ENCODE measurements around the gene PTPN18.

The PTPN18 gene

GRCh38 chr2:130366720-130367119 lies 10.9 kb downstream of the PTPN18 start:
- no peak for DNase-seq (ENCODE audit: low spot score)

- no peak for DNase-seq (ENCODE audit: low spot score)
Measured at GRCh38 chr2:130368786-130369185, 12.9 kb downstream of the PTPN18 start.

- no peak for DNase-seq (ENCODE audit: low spot score)
Measured at GRCh38 chr2:130369311-130369964, 13.6 kb downstream of the PTPN18 start.

DNA sequence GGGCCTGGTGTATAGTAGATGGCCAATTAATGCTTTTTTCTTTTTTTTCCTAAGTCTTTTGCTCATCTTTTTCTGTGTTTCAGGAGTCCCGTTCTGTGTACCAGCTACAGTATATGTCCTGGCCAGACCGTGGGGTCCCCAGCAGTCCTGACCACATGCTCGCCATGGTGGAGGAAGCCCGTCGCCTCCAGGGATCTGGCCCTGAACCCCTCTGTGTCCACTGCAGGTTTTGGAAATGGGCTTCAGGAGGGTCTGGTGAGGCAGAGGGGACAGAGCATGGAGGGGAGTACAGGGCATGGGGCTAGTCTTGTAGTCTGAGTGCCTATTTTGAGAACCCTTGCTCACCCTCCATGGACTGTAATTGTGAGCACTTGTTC lies 14.1 kb downstream of the PTPN18 start:
- no peak for DNase-seq (ENCODE audit: low spot score)

DNA sequence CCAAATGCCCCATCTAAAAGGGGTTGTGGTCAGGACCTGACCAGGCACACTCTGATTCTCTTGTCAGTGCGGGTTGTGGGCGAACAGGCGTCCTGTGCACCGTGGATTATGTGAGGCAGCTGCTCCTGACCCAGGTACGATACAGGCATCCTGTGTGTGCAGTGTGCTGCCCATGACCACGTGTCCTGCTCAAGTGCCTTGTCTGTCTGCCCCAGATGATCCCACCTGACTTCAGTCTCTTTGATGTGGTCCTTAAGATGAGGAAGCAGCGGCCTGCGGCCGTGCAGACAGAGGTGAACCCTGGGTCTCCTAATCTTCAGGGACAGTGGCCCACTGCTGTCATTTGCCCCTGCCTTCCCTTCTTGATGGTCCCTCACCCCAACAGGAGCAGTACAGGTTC lies 14.6 kb downstream of the PTPN18 start:
- DNase-seq (ENCODE audit: low spot score), result peak; percentile 80

- peak; percentile 56 for DNase-seq (ENCODE audit: low spot score)
Measured at GRCh38 chr2:130371723-130372054, 15.8 kb downstream of the PTPN18 start.

GRCh38 chr2:130372055-130372832 lies 16.4 kb downstream of the PTPN18 start:
- peak; percentile 77 for DNase-seq (ENCODE audit: low spot score)

DNA sequence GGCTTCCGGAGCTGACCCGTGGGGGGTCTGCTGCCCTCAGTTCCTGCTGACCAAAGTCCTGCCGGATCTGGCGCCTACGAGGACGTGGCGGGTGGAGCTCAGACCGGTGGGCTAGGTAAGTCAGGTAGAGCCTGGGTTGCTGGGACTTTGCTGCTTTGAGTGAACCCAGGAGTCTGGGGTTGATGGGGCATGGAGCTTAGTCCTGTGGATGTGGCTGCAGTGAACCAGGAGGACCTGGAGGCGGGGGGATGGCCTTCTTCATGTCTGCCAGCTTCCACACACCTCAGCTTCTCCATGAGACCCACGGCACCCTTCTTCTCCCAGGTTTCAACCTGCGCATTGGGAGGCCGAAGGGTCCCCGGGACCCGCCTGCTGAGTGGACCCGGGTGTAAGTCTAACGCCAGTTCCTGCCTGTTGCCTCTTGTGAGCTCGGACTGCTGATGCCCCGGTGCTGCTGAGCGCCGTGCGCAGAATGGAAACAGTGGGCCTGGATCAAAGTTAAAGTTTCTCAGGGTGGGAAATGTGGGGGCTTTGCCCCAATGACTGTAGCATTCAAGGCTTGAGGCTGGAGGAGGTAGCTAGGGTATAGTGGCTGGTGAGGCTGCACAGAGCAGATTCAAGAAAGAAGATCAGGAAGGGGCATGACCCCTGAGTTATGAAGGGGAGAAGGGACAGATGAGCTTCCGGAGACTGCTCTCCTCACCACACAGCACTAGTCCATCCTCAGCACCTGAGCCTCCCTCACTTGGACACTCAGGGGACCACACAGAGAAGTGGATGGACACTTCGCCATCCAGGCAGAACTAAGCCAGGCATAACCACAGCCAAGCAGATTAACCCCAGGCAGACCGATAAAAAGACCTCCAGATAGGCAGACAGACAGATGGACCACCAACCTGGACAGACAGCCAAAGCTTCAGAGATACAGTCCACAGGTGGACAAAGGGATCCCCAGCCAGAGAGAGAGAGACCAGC lies 17.3 kb downstream of the PTPN18 start:
- DNase-seq (ENCODE audit: low spot score), result no peak

GRCh38 chr2:130373808-130374365 lies 18.0 kb downstream of the PTPN18 start:
- no peak for DNase-seq (ENCODE audit: low spot score)

GRCh38 chr2:130374587-130375290 lies 18.9 kb downstream of the PTPN18 start:
- DNase-seq (ENCODE audit: low spot score), result no peak

- DNase-seq (ENCODE audit: low spot score), result no peak
Measured at GRCh38 chr2:130375291-130376266, 19.7 kb downstream of the PTPN18 start.

DNA sequence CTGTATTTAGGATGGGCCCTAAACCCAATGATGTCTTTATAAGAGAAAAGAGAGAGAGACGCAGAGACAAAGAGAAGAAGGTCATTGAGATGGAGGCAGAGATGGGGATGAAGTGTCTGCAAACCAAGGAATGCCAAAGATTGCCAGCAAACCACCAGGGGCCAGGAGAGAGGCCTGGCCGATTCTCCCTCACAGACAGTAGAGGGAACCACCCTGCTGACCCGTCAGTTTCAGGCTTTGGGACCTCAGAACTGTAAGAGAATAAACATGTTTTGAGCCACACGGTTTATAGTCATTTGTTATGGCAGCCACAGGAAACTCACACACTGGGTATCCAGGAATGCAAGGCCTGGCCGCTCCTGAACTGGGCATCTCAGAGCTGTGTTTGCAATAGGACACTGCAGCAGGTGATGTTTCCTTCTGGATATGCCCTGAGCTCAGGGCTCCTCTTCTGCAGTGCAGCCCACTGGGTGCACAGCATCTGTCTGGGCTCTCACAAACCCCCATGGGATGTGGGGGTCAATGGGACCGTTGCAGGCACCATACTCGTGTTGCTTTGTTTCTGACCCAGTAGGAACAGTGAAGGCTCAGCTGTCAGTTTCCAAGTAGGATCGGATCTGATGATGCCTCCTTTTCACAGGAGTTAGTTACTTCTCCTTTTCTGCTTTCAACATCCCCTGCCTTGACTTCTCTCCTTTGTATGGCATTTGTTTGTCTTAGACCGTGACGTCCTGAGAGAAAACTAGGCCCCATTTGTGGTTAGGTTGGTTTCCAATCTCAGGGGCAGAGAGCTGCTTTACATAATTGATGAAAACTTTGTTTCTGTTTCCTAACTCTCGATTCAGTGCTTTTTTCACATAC lies 20.8 kb downstream of the PTPN18 start:
- DNase-seq (ENCODE audit: low spot score), result no peak

DNA sequence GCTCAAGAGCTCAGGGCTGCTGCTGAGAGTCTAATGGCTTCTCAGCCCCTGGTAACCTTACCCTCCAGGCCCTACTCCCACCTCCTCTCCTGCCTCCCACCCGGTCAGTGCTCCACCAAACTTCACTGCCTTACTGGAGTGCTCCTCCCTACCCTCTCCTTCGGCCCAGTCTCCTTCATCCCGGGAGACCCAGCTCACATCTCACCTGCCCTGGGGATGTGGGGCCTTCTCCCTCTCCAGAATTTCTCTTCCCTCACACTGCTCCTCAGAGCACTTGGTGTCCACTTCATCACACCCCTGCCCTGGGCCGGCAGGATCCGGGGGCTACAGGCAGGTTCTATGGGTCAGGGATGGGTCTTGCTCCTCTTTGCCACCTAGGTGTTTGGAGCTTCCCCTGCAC lies 21.6 kb downstream of the PTPN18 start:
- no peak for DNase-seq (ENCODE audit: low spot score)

DNA sequence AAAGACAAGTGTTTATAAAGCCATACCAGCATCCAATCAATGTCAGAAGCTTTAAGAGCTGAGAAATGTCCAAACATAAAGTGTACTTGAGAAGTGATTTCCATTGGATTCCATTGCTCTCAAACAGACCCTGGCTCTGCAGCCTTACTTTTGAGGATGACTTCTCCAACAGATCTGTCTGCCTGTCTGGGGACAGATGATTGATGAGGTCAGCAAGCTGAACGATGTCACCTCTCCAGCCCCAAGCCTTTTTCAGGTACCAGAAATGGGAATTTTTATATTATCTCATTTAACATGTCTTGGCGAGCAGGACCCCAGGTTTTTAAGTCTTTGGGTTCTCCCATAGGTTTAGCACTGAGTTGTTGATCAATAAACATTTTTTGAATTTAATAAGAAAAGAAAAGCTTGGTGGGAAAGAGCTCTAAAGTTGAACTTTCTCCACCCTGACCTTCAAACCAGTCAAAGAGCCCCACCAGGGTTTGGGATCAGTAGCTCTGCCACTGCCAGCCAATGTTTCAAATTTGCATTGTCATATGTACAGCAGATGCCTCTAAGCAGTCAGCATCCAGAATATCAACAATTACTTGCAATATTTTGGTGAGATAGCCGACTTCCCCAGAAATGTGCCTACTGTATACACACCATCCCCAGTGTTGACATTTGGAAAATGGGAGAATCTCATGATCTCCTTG lies 22.5 kb downstream of the PTPN18 start:
- no peak for DNase-seq (ENCODE audit: low spot score)

- no peak for DNase-seq (ENCODE audit: low spot score)
Measured at GRCh38 chr2:130378898-130379214, 23.0 kb downstream of the PTPN18 start.

DNA sequence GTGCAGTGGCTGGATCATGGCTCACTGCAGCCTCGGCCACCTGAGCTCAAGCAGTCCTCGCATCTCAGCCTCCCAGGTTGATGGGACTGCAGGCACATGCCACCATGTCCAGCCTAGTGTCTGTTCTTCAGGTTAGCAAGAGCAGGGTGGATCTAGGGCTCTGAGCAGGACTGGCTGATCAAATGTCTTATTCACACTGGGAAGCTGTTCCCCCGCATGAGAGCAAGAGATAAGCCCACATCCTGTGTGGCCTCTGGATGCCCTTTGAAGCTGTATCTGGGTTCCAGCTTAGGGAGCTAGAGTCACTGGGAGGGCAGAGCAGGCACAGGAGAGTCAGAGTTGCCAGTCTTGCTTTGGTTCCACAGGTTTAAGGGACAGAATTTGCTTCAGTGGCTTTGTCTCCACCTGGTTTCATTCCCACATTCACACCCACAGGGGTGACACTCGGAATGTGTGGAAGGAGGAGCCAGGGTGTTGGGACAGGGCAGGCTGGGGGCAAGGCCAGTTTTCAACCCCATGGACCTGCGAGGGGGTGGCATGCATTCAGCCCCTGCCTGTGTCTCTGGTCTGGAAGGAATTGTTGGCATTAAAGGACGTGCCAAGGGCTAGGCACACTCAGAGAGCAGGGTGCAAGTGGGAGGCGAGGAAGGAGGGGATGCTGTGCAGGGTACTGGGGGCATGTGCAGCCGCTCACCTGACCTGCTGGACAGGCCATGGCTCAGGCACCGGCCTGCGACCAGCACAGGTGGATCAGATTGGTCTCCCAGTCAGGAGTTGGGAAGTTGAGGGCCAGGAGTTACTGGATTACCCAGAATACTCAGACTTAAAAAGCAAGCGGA lies 24.5 kb downstream of the PTPN18 start:
- DNase-seq (ENCODE audit: low spot score), result peak; percentile 54

- no peak for DNase-seq (ENCODE audit: low spot score)
Measured at GRCh38 chr2:130381145-130381544, 25.3 kb downstream of the PTPN18 start.

DNA sequence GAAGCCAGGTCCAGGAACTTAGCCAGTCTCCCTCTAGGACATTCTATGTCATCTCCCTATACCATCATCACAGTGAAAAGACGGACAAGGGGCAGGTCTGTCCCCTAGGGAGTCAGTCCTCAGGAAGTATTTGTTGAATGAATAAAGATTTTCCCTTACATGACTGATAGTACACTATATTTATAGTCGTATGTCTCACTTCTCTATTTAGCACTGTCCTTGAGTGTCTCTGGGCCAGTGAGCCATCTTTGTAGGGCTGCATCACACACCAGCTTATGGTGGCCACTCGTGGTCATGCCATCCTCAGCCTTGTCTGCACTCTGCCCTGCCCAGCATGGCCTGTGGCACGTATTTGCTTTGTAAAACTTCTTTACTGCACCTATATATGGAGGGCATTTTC lies 25.8 kb downstream of the PTPN18 start:
- DNase-seq (ENCODE audit: low spot score), result no peak
